Ishikawa (cell line): ENCODE results near the gene ST3GAL5.

ENCODE experiments used
- CEBPB ChIP-seq: IDR thresholded peaks from 2 replicates; pipeline ENCODE4 v1.6.1; 2012
- CREB1 ChIP-seq: IDR thresholded peaks from 2 replicates; pipeline ENCODE4 v1.6.1; 2012; ENCODE audit warnings: low read depth
- EGR1 ChIP-seq: IDR thresholded peaks from 2 replicates; pipeline ENCODE4 v1.6.1; 2012
- EP300 ChIP-seq: IDR thresholded peaks from 2 replicates; pipeline ENCODE4 v1.6.1; 2012; ENCODE audit warnings: borderline replicate concordance
- FOXM1 ChIP-seq: IDR thresholded peaks from 2 replicates; pipeline ENCODE4 v1.6.1; 2012; ENCODE audit warnings: low read depth, borderline replicate concordance
- MAX ChIP-seq: IDR thresholded peaks from 2 replicates; pipeline ENCODE4 v1.6.1; 2012
- NFIC ChIP-seq: IDR thresholded peaks from 2 replicates; pipeline ENCODE4 v1.6.1; 2012
- RAD21 ChIP-seq: IDR thresholded peaks from 2 replicates; pipeline ENCODE4 v1.6.1; 2012; ENCODE audit warnings: low read depth
- REST ChIP-seq: IDR thresholded peaks from 2 replicates; pipeline ENCODE4 v1.6.1; 2012; ENCODE audit warnings: low read depth, mild to moderate bottlenecking
- TAF1 ChIP-seq: IDR thresholded peaks from 2 replicates; pipeline ENCODE4 v1.6.1; 2012; ENCODE audit warnings: low read depth, mild to moderate bottlenecking
- TCF12 ChIP-seq: IDR thresholded peaks from 2 replicates; pipeline ENCODE4 v1.6.1; 2012; ENCODE audit warnings: low read depth
- TEAD4 ChIP-seq: IDR thresholded peaks from 2 replicates; pipeline ENCODE4 v1.6.1; 2012
- USF1 ChIP-seq: IDR thresholded peaks from 2 replicates; pipeline ENCODE4 v1.6.1; 2012
- YY1 ChIP-seq: IDR thresholded peaks from 2 replicates; pipeline ENCODE4 v1.6.1; 2012; ENCODE audit warnings: low read depth
- ZBTB7A ChIP-seq: IDR thresholded peaks from 2 replicates; pipeline ENCODE4 v1.6.1; 2012; ENCODE audit warnings: low read depth

The ST3GAL5 gene

GRCh38 chr2:85861650-85862049 lies 27.1 kb downstream of the ST3GAL5 start:
- no peak for TF ChIP-seq REST
- TF ChIP-seq MAX = no peak
- TF ChIP-seq EP300 = no peak
- TF ChIP-seq CEBPB = no peak
- TF ChIP-seq CREB1 = no peak
- no peak for TF ChIP-seq TEAD4
- no peak for TF ChIP-seq TAF1
- TF ChIP-seq EGR1 = no peak
- no peak for TF ChIP-seq NFIC
- TF ChIP-seq FOXM1 = no peak

- TF ChIP-seq MAX = no peak
- TF ChIP-seq TEAD4 = no peak
- TF ChIP-seq EGR1 = no peak
- TF ChIP-seq USF1 = no peak
- no peak for TF ChIP-seq ZBTB7A
- no peak for TF ChIP-seq EP300
- no peak for TF ChIP-seq FOXM1
- no peak for TF ChIP-seq REST
- no peak for TF ChIP-seq RAD21
- no peak for TF ChIP-seq CEBPB
- TF ChIP-seq TCF12 = no peak
- TF ChIP-seq TAF1 = no peak
- no peak for TF ChIP-seq CREB1
- TF ChIP-seq YY1 = no peak
- no peak for TF ChIP-seq NFIC
These were observed 27.6 kb downstream of the ST3GAL5 start for GRCh38 chr2:85861180-85861579.

- TF ChIP-seq TAF1 (no peak), RAD21 (no peak), TEAD4 (no peak), FOXM1 (no peak), EP300 (no peak), EGR1 (no peak), USF1 (no peak), CREB1 (no peak), TCF12 (no peak), MAX (no peak), REST (no peak), ZBTB7A (no peak), CEBPB (no peak), YY1 (no peak), NFIC (no peak)
These were observed 29.9 kb downstream of the ST3GAL5 start for GRCh38 chr2:85858841-85859240.

- TF ChIP-seq CEBPB = no peak
- no peak for TF ChIP-seq NFIC
- no peak for TF ChIP-seq MAX
- TF ChIP-seq REST = no peak
- TF ChIP-seq RAD21 = no peak
- TF ChIP-seq TCF12 = no peak
- no peak for TF ChIP-seq FOXM1
- no peak for TF ChIP-seq YY1
- TF ChIP-seq ZBTB7A = no peak
- no peak for TF ChIP-seq TAF1
- no peak for TF ChIP-seq TEAD4
- no peak for TF ChIP-seq CREB1
These were observed 33.9 kb downstream of the ST3GAL5 start for GRCh38 chr2:85854897-85855296.
